K562 (cell line): ENCODE data around the gene HMGXB3. TPM values are rescaled to one million over a fixed set of nuclear protein-coding genes. Genes with fewer than 3 reads are reported as not detected.

Experiments used
- ATAC-seq: fragments of 200-7000 bp; cut with Tn5 transposase; 3 replicates; pipeline ENCODE4 v1.9.1; 2020; ENCODE audit warnings: moderate library complexity
- BruUV-seq: library from RNA; stranded (reverse); fragments of 400-500 nt; replicated peaks from 2 replicates; lab custom pipeline; 2021; lab: Mats Ljungman, UMichigan
- CTCF ChIA-PET: fragments of 300-600 bp; formaldehyde crosslinking; extraction: SDS; loops from one replicate; lab custom pipeline; 2021; ENCODE audit warnings: low intra/inter-chr PET ratio; lab: Yijun Ruan, JAX
- POLR2A ChIA-PET: fragments of 300-600, 350-650 bp; sonication (Branson Sonifier 250); formaldehyde crosslinking; extraction: SDS; loops from one replicate; lab custom pipeline; 2021; ENCODE audit warnings: antibody characterized with exemption, inconsistent platforms; lab: Yijun Ruan, JAX
- DNase-seq, 4 experiments: peaks; one replicate each; pipeline versions ENCODE4 v3.0.0 to v3.0.0-alpha.2; 2011 to 2018; ENCODE audit warnings: low spot score in 3 of 4, mixed read lengths in 3 of 4; ENCODE audit errors: extremely low read depth in 1 of 4
- FAIRE-seq: peaks from 2 replicates; lab custom pipeline; 2011; peaks lifted over from hg19 to GRCh38; lab: Jason Lieb, UNC
- H2AFZ ChIP-seq: 2 replicates; pipeline ENCODE4 v1.6.0; 2011; ENCODE audit warnings: low read depth, low read length, control low read depth, inconsistent platforms
- H3K27ac ChIP-seq: fragments of 200-600 bp; 3 replicates; pipeline ENCODE4 v1.8.0; 2011; ENCODE audit warnings: low read depth, mild to moderate bottlenecking, control low read depth, inconsistent platforms, low read length, moderate library complexity, mixed read lengths; ENCODE audit errors: extremely low read depth
- H3K27me3 ChIP-seq, 2 experiments: fragments of 300-600 bp in 1 of 2; 2 replicates in 1 of 2; 3 replicates in 1 of 2; pipeline versions ENCODE4 v1.6.0 to v1.8.0; 2011; ENCODE audit warnings: inconsistent platforms in 2 of 2, low read length in 2 of 2, mild to moderate bottlenecking in 1 of 2, mixed read lengths in 1 of 2, moderate library complexity in 1 of 2; ENCODE audit not compliant: control insufficient read depth in 2 of 2, insufficient read depth in 2 of 2
- H3K36me3 ChIP-seq: fragments of 300-600 bp; 3 replicates; pipeline ENCODE4 v1.8.0; 2011; ENCODE audit warnings: mild to moderate bottlenecking, low read length, inconsistent platforms; ENCODE audit not compliant: control insufficient read depth, insufficient read depth
- H3K4me1 ChIP-seq, 2 experiments: fragments of 200-600 bp in 1 of 2; replicated peaks in 1 of 2; 2 replicates in 1 of 2; 3 replicates in 1 of 2; pipeline versions ENCODE4 v1.5.1 to v1.8.0; 2011; ENCODE audit warnings: inconsistent platforms in 2 of 2, low read length in 2 of 2, mild to moderate bottlenecking in 1 of 2, mixed read lengths in 1 of 2, moderate library complexity in 1 of 2; ENCODE audit not compliant: control insufficient read depth in 2 of 2, insufficient read depth in 2 of 2
- H3K4me2 ChIP-seq: 2 replicates; pipeline ENCODE4 v1.6.1; 2011; ENCODE audit warnings: low read length, control low read depth, inconsistent platforms, mixed read lengths; ENCODE audit not compliant: insufficient read depth
- H3K4me3 ChIP-seq: fragments of 200-600 bp; sonication (generic), shearing (Covaris generic); 2 replicates; pipeline ENCODE4 v1.5.1; 2016; ENCODE audit warnings: control low read depth, inconsistent platforms
- H3K79me2 ChIP-seq: fragments of 200-600 bp; 3 replicates; pipeline ENCODE4 v1.8.0; 2011; ENCODE audit warnings: low read length, inconsistent platforms; ENCODE audit not compliant: control insufficient read depth, insufficient read depth
- H3K9ac ChIP-seq, 2 experiments: 2 replicates each; pipeline versions ENCODE4 v1.6.0 to v1.6.1; 2011; ENCODE audit warnings: low read depth in 2 of 2, low read length in 2 of 2, control low read depth in 1 of 2, inconsistent platforms in 1 of 2, mild to moderate bottlenecking in 1 of 2, mixed read lengths in 1 of 2; ENCODE audit not compliant: insufficient read depth in 1 of 2
- H3K9me1 ChIP-seq: one replicate; pipeline ENCODE4 v1.6.0; 2011; ENCODE audit warnings: inconsistent platforms, mild to moderate bottlenecking, low read length, moderate library complexity; ENCODE audit not compliant: control insufficient read depth, insufficient read depth
- H3K9me3 ChIP-seq: replicated peaks from 2 replicates; pipeline ENCODE4 v1.5.1; 2011; ENCODE audit warnings: low read depth, low read length, inconsistent platforms; ENCODE audit not compliant: control insufficient read depth, insufficient read depth
- H4K20me1 ChIP-seq: replicated peaks from 2 replicates; pipeline ENCODE4 v1.6.1; 2011; ENCODE audit warnings: low read length, inconsistent platforms, mixed read lengths; ENCODE audit not compliant: control insufficient read depth, insufficient read depth
- CBFB ChIP-seq: sonication (generic); formaldehyde crosslinking; IDR thresholded peaks from 2 replicates; pipeline ENCODE4 v1.4.0; 2020; ENCODE audit warnings: mild to moderate bottlenecking, missing genetic modification reagents
- MYBL2 ChIP-seq, 2 experiments: fragments of 450-650 bp in 1 of 2; sonication (generic) in 1 of 2; formaldehyde crosslinking in 1 of 2; IDR thresholded peaks; 2 replicates each; pipeline versions ENCODE4 v1.6.1 to v1.8.1; 2017 to 2022; ENCODE audit warnings: borderline replicate concordance in 1 of 2, inconsistent platforms in 1 of 2, low read depth in 1 of 2, mild to moderate bottlenecking in 1 of 2, missing genetic modification reagents in 1 of 2, moderate library complexity in 1 of 2
- NFIC ChIP-seq: fragments of 450-650 bp; IDR thresholded peaks from 2 replicates; pipeline ENCODE4 v1.6.1; 2017; ENCODE audit warnings: mild to moderate bottlenecking, inconsistent platforms
- NKRF ChIP-seq: fragments of 450-650 bp; IDR thresholded peaks from 2 replicates; pipeline ENCODE4 v1.6.1; 2016; ENCODE audit warnings: borderline replicate concordance
- SMC3 ChIP-seq: conservative IDR thresholded peaks from 2 replicates; pipeline ENCODE4 v1.6.1; 2011; ENCODE audit warnings: low read depth, low read length, improper control_type of control experiment; ENCODE audit not compliant: insufficient read depth
- ZKSCAN1 ChIP-seq: fragments of 150-350 bp; IDR thresholded peaks from 2 replicates; pipeline ENCODE4 v1.6.1; 2016; ENCODE audit warnings: low read depth, low read length
- ZNF175 ChIP-seq: fragments of 200-800 bp; sonication (Bioruptor generic); IDR thresholded peaks from 2 replicates; pipeline ENCODE4 v1.6.1; 2016; ENCODE audit warnings: low read depth, mild to moderate bottlenecking, missing genetic modification characterization, missing compliant biosample characterization
- WGBS: fragments of 100-300 bp; shearing (Covaris generic); methylation state at CpG from one replicate; pipeline ENCODE4 v1.1.6; 2016; ENCODE audit warnings: low coverage, mixed read lengths; ENCODE audit not compliant: insufficient coverage; ENCODE audit errors: missing lambda C conversion rate; 5-methylcytosine and 5-hydroxymethylcytosine counted together
- in situ Hi-C: fragments of 300-500 bp; cut with MboI; formaldehyde crosslinking; loops from 4 replicates; pipeline ENCODE4 v1.15.0; 2018; ENCODE audit warnings: inconsistent platforms, mixed read lengths
- intact Hi-C: fragments of 100-400 bp; cut with micrococcal nuclease; formaldehyde crosslinking; loops from 2 replicates; pipeline ENCODE4 v1.14.2; 2022
- polyA plus RNA-seq, 8 experiments: library from polyadenylated mRNA; depleted of rRNA in 4 of 8; stranded (reverse) in 5 of 8; unstranded in 3 of 8; fragments of >200 nt; fragmentation: Nextera tagmentation in 2 of 8; fragmentation: Illumina TruSeq in 1 of 8; extraction: Ambion mirVana in 2 of 8; extraction: Trizol in 1 of 8; gene quantifications; 2 replicates each; pipeline versions ENCODE4 v1.2.1 to v1.2.3, GENCODE V29; 2011 to 2014; ENCODE audit warnings: inconsistent platforms in 1 of 8, missing spikeins in 1 of 8
- total RNA-seq, 7 experiments: library from RNA; depleted of rRNA in 6 of 7; stranded (reverse); fragments of >200 nt in 6 of 7; fragmentation: Illumina TruSeq in 2 of 7; extraction: Trizol in 2 of 7; gene quantifications; 2 replicates each; pipeline versions ENCODE4 v1.2.1 to v1.2.3, GENCODE V29; 2011 to 2021; ENCODE audit warnings: low replicate concordance in 1 of 7

HMGXB3 gene
- total and polyA plus RNA-seq, 9 of the 15 experiments (the other 6 are each of a cell fraction or from before 2014, with no cell fraction given): 1.8 to 44.1 (median 32.2) TPM

GRCh38 chr5:150043657-150044328 lies 43.3 kb downstream of the HMGXB3 start:
- ChIA-PET CTCF (no interaction called here), POLR2A (interaction anchor here (1.1 kb wide), 1 partner anchor 16 kb away, joined by 4 read pairs; no protein-coding TSS in a partner anchor)
- Histone ChIP-seq H3K9me1 (peaks cover 3% of the 10 kb centered on the region), H3K4me2 (no peak overlapping the region), H3K36me3 (peaks cover 91% of the 10 kb centered on the region), H3K4me1 (peaks cover 4 to 17% of the 10 kb centered on the region in 2 experiments; a peak in 4 of 5 replicates)
- in situ Hi-C loops: no loop called here
- BruUV-seq: no TSS peak
- no peak for DNase-seq
- no peak for TF ChIP-seq ZKSCAN1
- 0 out of 2 replicates have a peak, but pooled peaks have one; percentile 23 for TF ChIP-seq ZNF175
- no peak for TF ChIP-seq MYBL2 (IDR thresholded peaks at IDR 0.05; ENCODE audit: low read depth)
- TF ChIP-seq MYBL2 (CRISPR knock-in tag; IDR thresholded peaks at IDR 0.05; ENCODE audit: borderline replicate concordance): no peak
- TF ChIP-seq, all 486 proteins: peak for 1
- peak overlapping the region in 1 of 2 experiments; percentile 60; a peak in 1 of 4 replicates for H3K9ac ChIP-seq
- H3K79me2 ChIP-seq: no peaks in the 10 kb centered on the region
- intact Hi-C loops: no loop called here
- no peaks in the 10 kb centered on the region for H3K27me3 ChIP-seq
- no peak for FAIRE-seq
- H2AFZ ChIP-seq: no peak overlapping the region
- WGBS: 32% methylated on average over 4 of the region's 4 CpGs
- H3K9me3 ChIP-seq: no peaks in the 10 kb centered on the region
- H4K20me1 ChIP-seq: no peaks in the 10 kb centered on the region
- peak; percentile 37; the same call in 2 of the 3 replicates for ATAC-seq
- H3K27ac ChIP-seq: 0 out of 3 replicates have a peak overlapping the region, but pooled peaks have one; percentile 3
- H3K4me3 ChIP-seq: no peak overlapping the region

- ATAC-seq: no peak
- in situ Hi-C loops: no loop called here
- H4K20me1 ChIP-seq: no peaks in the 10 kb centered on the region
- CTCF ChIA-PET: no interaction called here
- TF ChIP-seq NFIC (0 out of 2 replicates have a peak, but pooled peaks have one; percentile 20), NKRF (no peak), CBFB (CRISPR knock-in tag) (no peak), SMC3 (no peak)
- TF ChIP-seq, all 486 proteins: peak for 1
- Histone ChIP-seq H3K27me3 (no peaks in the 10 kb centered on the region), H3K27ac (no peak overlapping the region), H3K9me1 (peaks cover 3% of the 10 kb centered on the region), H3K9me3 (no peaks in the 10 kb centered on the region), H3K4me3 (no peak overlapping the region), H3K9ac (no peak overlapping the region), H3K4me1 (peaks cover 5 to 22% of the 10 kb centered on the region in 2 experiments; a peak in 4 of 5 replicates), H2AFZ (no peak overlapping the region), H3K79me2 (no peaks in the 10 kb centered on the region), H3K4me2 (no peak overlapping the region), H3K36me3 (peaks cover 92% of the 10 kb centered on the region)
- BruUV-seq: no TSS peak
- intact Hi-C loops: no loop called here
- POLR2A ChIA-PET: interaction anchor here (0.6 to 0.7 kb wide), 2 partner anchors 22 to 402 kb away, joined by 3 read pairs; no protein-coding TSS in a partner anchor
- FAIRE-seq: no peak
- DNase-seq: no peak
These were observed 43.8 kb downstream of the HMGXB3 start for GRCh38 chr5:150044329-150044681.
